ENCODE data around the gene RIOX2.

Gene RIOX2

DNA sequence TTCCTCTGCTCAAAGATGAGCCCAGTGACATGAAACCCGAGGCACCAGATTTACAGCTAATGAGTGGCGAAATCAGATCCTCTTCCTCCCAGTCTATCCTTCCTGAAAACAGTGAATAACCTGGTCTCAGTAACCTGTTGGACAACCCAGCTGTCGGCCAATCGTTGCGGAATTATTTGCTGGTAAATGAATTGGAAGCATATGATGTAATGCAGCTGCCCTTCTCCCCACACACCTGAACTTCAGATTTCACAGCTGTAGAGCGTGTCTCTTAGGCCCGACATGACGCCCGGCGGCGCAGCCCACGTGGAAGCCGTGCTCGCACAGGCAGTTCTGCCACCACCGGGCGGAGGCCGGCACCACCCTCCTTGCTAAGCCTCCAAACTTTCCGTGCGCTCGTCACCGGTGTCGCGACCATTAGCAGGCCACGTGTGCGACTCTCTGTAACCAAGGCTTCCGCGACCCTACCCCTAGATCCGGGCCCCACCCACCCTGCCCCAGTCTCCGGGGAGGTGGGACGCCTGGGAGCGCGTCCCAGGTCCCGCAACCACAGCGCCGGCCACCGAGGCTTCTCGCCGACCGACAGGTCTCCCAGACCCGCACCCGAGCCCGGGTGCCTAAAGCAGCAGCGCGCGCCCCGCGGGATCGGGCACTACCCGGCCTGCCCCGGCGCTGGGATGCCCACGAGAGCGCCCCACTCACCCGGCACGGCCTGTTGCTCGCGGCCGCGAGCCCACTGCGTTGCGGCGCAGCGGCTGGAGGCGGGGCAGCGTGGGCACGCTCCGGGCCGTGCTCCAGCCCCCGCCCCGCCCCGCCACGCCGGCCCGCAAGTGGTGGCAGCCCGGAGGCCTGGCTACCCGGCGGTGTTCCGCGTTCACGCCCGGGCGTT is at the start of gene RIOX2:
Gene RIOX2 (minus strand): TSS at position 753 of the 889 bp plus-strand sequence. CDS start 4,838 bp downstream, outside the sequence.
- H3K4me1 ChIP-seq (ENCODE audit: insufficient read depth, poor library complexity, severe bottlenecking): peaks cover 10% of the 10 kb centered on the region
- DNase-seq (ENCODE audit: low spot score) (peak; percentile 69), ATAC-seq (ENCODE audit: low read depth) (peak; percentile 88)
- H3K4me3 ChIP-seq (ENCODE audit: severe bottlenecking): peak within 1 kb of the TSS; percentile 52
- no peaks in the 10 kb centered on the region for H3K9me3 ChIP-seq (ENCODE audit: severe bottlenecking)
- no peaks in the 10 kb centered on the region for H3K27me3 ChIP-seq (ENCODE audit: insufficient read depth, poor library complexity, severe bottlenecking)
- TF ChIP-seq, protein P1, sequence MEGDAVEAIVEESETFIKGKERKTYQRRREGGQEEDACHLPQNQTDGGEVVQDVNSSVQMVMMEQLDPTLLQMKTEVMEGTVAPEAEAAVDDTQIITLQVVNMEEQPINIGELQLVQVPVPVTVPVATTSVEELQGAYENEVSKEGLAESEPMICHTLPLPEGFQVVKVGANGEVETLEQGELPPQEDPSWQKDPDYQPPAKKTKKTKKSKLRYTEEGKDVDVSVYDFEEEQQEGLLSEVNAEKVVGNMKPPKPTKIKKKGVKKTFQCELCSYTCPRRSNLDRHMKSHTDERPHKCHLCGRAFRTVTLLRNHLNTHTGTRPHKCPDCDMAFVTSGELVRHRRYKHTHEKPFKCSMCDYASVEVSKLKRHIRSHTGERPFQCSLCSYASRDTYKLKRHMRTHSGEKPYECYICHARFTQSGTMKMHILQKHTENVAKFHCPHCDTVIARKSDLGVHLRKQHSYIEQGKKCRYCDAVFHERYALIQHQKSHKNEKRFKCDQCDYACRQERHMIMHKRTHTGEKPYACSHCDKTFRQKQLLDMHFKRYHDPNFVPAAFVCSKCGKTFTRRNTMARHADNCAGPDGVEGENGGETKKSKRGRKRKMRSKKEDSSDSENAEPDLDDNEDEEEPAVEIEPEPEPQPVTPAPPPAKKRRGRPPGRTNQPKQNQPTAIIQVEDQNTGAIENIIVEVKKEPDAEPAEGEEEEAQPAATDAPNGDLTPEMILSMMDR (IDR thresholded peaks at IDR 0.05; ENCODE audit: poor library complexity, severe bottlenecking): no peak
- H3K36me3 ChIP-seq (ENCODE audit: low read depth): peaks cover 5% of the 10 kb centered on the region
- peak within 1 kb of the TSS; percentile 42 for H3K27ac ChIP-seq (ENCODE audit: poor library complexity, severe bottlenecking)

GRCh38 chr3:98020412-98020811 is 48.2 kb upstream of the RIOX2 start:
- TF ChIP-seq, protein P1 (IDR thresholded peaks at IDR 0.05; ENCODE audit: poor library complexity, severe bottlenecking): no peak
- ATAC-seq (ENCODE audit: low read depth): no peak
- Histone ChIP-seq H3K4me1 (ENCODE audit: insufficient read depth, poor library complexity, severe bottlenecking) (no peaks in the 10 kb centered on the region), H3K4me3 (ENCODE audit: severe bottlenecking) (no peak overlapping the region), H3K27ac (ENCODE audit: poor library complexity, severe bottlenecking) (no peak overlapping the region), H3K36me3 (ENCODE audit: low read depth) (no peaks in the 10 kb centered on the region), H3K27me3 (ENCODE audit: insufficient read depth, poor library complexity, severe bottlenecking) (no peaks in the 10 kb centered on the region), H3K9me3 (ENCODE audit: severe bottlenecking) (no peaks in the 10 kb centered on the region)
- DNase-seq (ENCODE audit: low spot score): no peak

DNA sequence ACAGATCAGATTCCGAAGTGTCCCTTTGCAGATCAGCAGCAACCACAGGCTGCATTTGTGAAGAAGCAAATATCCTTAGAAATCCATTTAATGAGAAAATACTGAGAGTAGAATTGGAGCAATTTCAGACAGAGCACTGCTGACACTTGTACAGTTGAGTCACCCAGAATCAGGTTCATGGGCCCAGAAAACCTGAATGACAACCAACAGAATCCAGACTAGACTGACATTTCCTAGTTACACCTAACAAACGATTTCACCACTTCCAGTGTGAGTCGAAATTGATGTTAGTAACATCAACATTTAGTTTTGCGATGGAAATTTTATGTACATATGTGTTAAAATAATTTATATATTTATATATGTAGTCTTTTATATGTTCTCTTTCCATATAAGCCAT is 46.1 kb upstream of the RIOX2 start:
- no peaks in the 10 kb centered on the region for H3K9me3 ChIP-seq (ENCODE audit: severe bottlenecking)
- no peak overlapping the region for H3K27ac ChIP-seq (ENCODE audit: poor library complexity, severe bottlenecking)
- no peaks in the 10 kb centered on the region for H3K36me3 ChIP-seq (ENCODE audit: low read depth)
- ATAC-seq (ENCODE audit: low read depth) (no peak), DNase-seq (ENCODE audit: low spot score) (no peak)
- H3K4me3 ChIP-seq (ENCODE audit: severe bottlenecking): no peak overlapping the region
- TF ChIP-seq, protein P1 (IDR thresholded peaks at IDR 0.05; ENCODE audit: poor library complexity, severe bottlenecking): no peak
- no peaks in the 10 kb centered on the region for H3K27me3 ChIP-seq (ENCODE audit: insufficient read depth, poor library complexity, severe bottlenecking)
- H3K4me1 ChIP-seq (ENCODE audit: insufficient read depth, poor library complexity, severe bottlenecking): peaks cover 7% of the 10 kb centered on the region

DNA sequence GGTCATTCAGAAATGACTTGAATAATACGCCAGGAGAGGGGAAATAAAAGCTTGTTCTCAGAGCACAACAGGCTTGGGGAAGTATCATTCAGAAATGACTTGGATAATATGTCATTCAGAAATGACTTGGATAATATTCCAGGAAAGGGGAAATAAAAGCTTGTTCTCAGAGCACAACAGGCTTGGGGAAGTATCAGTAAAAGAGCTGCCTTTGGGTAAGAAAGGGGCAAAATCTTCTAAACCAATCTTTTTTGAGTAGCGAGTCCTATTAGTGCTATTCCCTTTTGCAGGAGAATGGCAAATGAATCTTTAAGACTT is 42.0 kb upstream of the RIOX2 start:
- ATAC-seq (ENCODE audit: low read depth) (no peak), DNase-seq (ENCODE audit: low spot score) (no peak)
- no peak overlapping the region for H3K27ac ChIP-seq (ENCODE audit: poor library complexity, severe bottlenecking)
- no peak overlapping the region for H3K4me3 ChIP-seq (ENCODE audit: severe bottlenecking)
- peaks cover 12% of the 10 kb centered on the region for H3K4me1 ChIP-seq (ENCODE audit: insufficient read depth, poor library complexity, severe bottlenecking)
- no peaks in the 10 kb centered on the region for H3K36me3 ChIP-seq (ENCODE audit: low read depth)
- no peaks in the 10 kb centered on the region for H3K9me3 ChIP-seq (ENCODE audit: severe bottlenecking)
- no peaks in the 10 kb centered on the region for H3K27me3 ChIP-seq (ENCODE audit: insufficient read depth, poor library complexity, severe bottlenecking)
- TF ChIP-seq, protein P1 (IDR thresholded peaks at IDR 0.05; ENCODE audit: poor library complexity, severe bottlenecking): no peak
